ENCODE results near the gene GMPPA. TPM values are rescaled to one million over a fixed set of nuclear protein-coding genes. Genes with fewer than 3 reads are reported as not detected.

GMPPA gene
- total RNA-seq, 1 experiment from 2014 or later, result 78.1 TPM

GRCh38 chr2:219476652-219477151, 22.0 kb upstream of the GMPPA start:
- H3K4me1 ChIP-seq (ENCODE audit: insufficient read depth, low read length), result 0 out of 2 replicates have a peak, but pooled peaks cover 4% of the 10 kb centered on the region
- no peaks in the 10 kb centered on the region for H3K9me2 ChIP-seq (replicated peaks; ENCODE audit: low read length)
- TF ChIP-seq CTCF (conservative IDR thresholded peaks at IDR 0.05; ENCODE audit: low read depth, low read length), result no peak
- TF ChIP-seq EZH2phosphoT487 (IDR thresholded peaks at IDR 0.05; ENCODE audit: borderline replicate concordance, low read length), result no peak
- TF ChIP-seq EZH2 (IDR thresholded peaks at IDR 0.05; ENCODE audit: low read length, unreplicated experiment), result no peak
- ChIA-PET POLR2A (ENCODE audit: unreplicated experiment) (interaction anchor here (0.6 kb wide), 1 partner anchor 22 kb away, joined by 9 read pairs; the partner anchor contains the start of gene GMPPA), CTCF (interaction anchor here (0.6 to 1.2 kb wide), 3 partner anchors 53 to 500 kb away, joined by 3 to 5 read pairs (median 3); no protein-coding TSS in a partner anchor)
- no peaks in the 10 kb centered on the region for H3F3A ChIP-seq (ENCODE audit: low read length, unreplicated experiment)
- no TSS peak for BruUV-seq (replicated peaks)
- no peaks in the 10 kb centered on the region for H4K20me1 ChIP-seq (ENCODE audit: low read length)
- DNase-seq (no peak), ATAC-seq (no peak)
- intact Hi-C loops (cut with micrococcal nuclease), result loop anchor here (1.0 kb wide), 1 partner anchor 54 kb away; no protein-coding TSS in a partner anchor
- H3K27me3 ChIP-seq (ENCODE audit: low read length), result no peaks in the 10 kb centered on the region
- H3K36me3 ChIP-seq (ENCODE audit: low read depth, low read length), result no peaks in the 10 kb centered on the region
- H3K9ac ChIP-seq (ENCODE audit: low read length), result no peak overlapping the region
- H3K4me2 ChIP-seq (ENCODE audit: low read length), result peak overlapping the region; percentile 46
- no peaks in the 10 kb centered on the region for H3K79me2 ChIP-seq (ENCODE audit: low read length)
- no peaks in the 10 kb centered on the region for H3K9me3 ChIP-seq (ENCODE audit: low read length)
- H3K27ac ChIP-seq (ENCODE audit: low read length), result no peak overlapping the region
- H2AFZ ChIP-seq (ENCODE audit: low read length), result no peak overlapping the region
- H3K4me3 ChIP-seq (ENCODE audit: low read length), result no peak overlapping the region

- ChIA-PET CTCF (no interaction called here), POLR2A (ENCODE audit: unreplicated experiment) (no interaction called here)
- H2AFZ ChIP-seq (ENCODE audit: low read length), result no peak overlapping the region
- intact Hi-C loops (cut with micrococcal nuclease), result no loop called here
- DNase-seq (no peak), ATAC-seq (no peak)
- BruUV-seq (replicated peaks), result no TSS peak
- no peak overlapping the region for H3K9ac ChIP-seq (ENCODE audit: low read length)
- H3K36me3 ChIP-seq (ENCODE audit: low read depth, low read length), result no peaks in the 10 kb centered on the region
- 0 out of 2 replicates have a peak, but pooled peaks cover 4% of the 10 kb centered on the region for H3K4me1 ChIP-seq (ENCODE audit: insufficient read depth, low read length)
- no peaks in the 10 kb centered on the region for H3K27me3 ChIP-seq (ENCODE audit: low read length)
- no peaks in the 10 kb centered on the region for H3K79me2 ChIP-seq (ENCODE audit: low read length)
- H3K9me2 ChIP-seq (replicated peaks; ENCODE audit: low read length), result no peaks in the 10 kb centered on the region
- no peaks in the 10 kb centered on the region for H3F3A ChIP-seq (ENCODE audit: low read length, unreplicated experiment)
- no peak for TF ChIP-seq EZH2 (IDR thresholded peaks at IDR 0.05; ENCODE audit: low read length, unreplicated experiment)
- TF ChIP-seq CTCF (conservative IDR thresholded peaks at IDR 0.05; ENCODE audit: low read depth, low read length), result no peak
- TF ChIP-seq EZH2phosphoT487 (IDR thresholded peaks at IDR 0.05; ENCODE audit: borderline replicate concordance, low read length), result no peak
- H3K4me2 ChIP-seq (ENCODE audit: low read length), result no peak overlapping the region
- H3K27ac ChIP-seq (ENCODE audit: low read length), result no peak overlapping the region
- no peaks in the 10 kb centered on the region for H4K20me1 ChIP-seq (ENCODE audit: low read length)
- H3K4me3 ChIP-seq (ENCODE audit: low read length), result no peak overlapping the region
- no peaks in the 10 kb centered on the region for H3K9me3 ChIP-seq (ENCODE audit: low read length)
Measured at GRCh38 chr2:219477179-219477578, 21.5 kb upstream of the GMPPA start.

GRCh38 chr2:219477815-219478214, 20.9 kb upstream of the GMPPA start:
- H3K27ac ChIP-seq (ENCODE audit: low read length), result no peak overlapping the region
- TF ChIP-seq EZH2 (IDR thresholded peaks at IDR 0.05; ENCODE audit: low read length, unreplicated experiment) (no peak), CTCF (conservative IDR thresholded peaks at IDR 0.05; ENCODE audit: low read depth, low read length) (no peak), EZH2phosphoT487 (IDR thresholded peaks at IDR 0.05; ENCODE audit: borderline replicate concordance, low read length) (no peak)
- ChIA-PET CTCF (no interaction called here), POLR2A (ENCODE audit: unreplicated experiment) (interaction anchor here (0.5 kb wide), 1 partner anchor 15 kb away, joined by 11 read pairs; no protein-coding TSS in a partner anchor)
- H3K4me2 ChIP-seq (ENCODE audit: low read length), result no peak overlapping the region
- no peak overlapping the region for H2AFZ ChIP-seq (ENCODE audit: low read length)
- H4K20me1 ChIP-seq (ENCODE audit: low read length), result no peaks in the 10 kb centered on the region
- no peaks in the 10 kb centered on the region for H3K9me2 ChIP-seq (replicated peaks; ENCODE audit: low read length)
- no peaks in the 10 kb centered on the region for H3K79me2 ChIP-seq (ENCODE audit: low read length)
- intact Hi-C loops (cut with micrococcal nuclease), result no loop called here
- no peaks in the 10 kb centered on the region for H3K36me3 ChIP-seq (ENCODE audit: low read depth, low read length)
- H3F3A ChIP-seq (ENCODE audit: low read length, unreplicated experiment), result no peaks in the 10 kb centered on the region
- H3K27me3 ChIP-seq (ENCODE audit: low read length), result no peaks in the 10 kb centered on the region
- no peak overlapping the region for H3K9ac ChIP-seq (ENCODE audit: low read length)
- no peaks in the 10 kb centered on the region for H3K9me3 ChIP-seq (ENCODE audit: low read length)
- no peak overlapping the region for H3K4me3 ChIP-seq (ENCODE audit: low read length)
- no peak for ATAC-seq
- 0 out of 2 replicates have a peak, but pooled peaks cover 4% of the 10 kb centered on the region for H3K4me1 ChIP-seq (ENCODE audit: insufficient read depth, low read length)
- no peak for DNase-seq
- BruUV-seq (replicated peaks), result no TSS peak

All from PC-3 (cell line).